GM12891 (cell line): Measurements from ENCODE around the gene COPG2.

Experiments used
- POLR2A ChIP-seq: IDR thresholded peaks from 2 replicates; pipeline ENCODE4 v1.6.1; 2011; ENCODE audit warnings: low read depth, low read length, control low read depth
- POU2F2 ChIP-seq: IDR thresholded peaks from 2 replicates; pipeline ENCODE4 v1.6.1; 2011; ENCODE audit warnings: low read depth, mild to moderate bottlenecking, control low read depth, low read length, moderate library complexity

DNA sequence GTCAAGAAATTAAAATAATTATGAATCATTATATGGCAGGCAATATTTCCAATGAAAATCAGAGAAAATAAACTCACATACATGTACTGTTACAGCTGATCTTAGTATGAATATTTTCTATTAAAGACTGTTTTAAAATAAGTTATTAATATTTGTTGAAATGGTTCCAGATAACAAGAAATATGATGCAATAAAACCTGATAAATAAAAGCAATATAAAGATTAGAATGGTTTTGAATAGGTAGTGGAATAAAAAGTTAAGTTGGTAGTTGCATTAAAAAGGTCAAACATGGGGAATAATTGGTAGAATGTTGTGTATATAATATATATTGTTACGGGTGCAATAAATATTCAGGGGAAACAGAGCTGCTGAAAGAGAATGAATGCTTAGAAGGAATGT is 124.2 kb downstream of the COPG2 start:
- no peak for TF ChIP-seq POU2F2
- TF ChIP-seq POLR2A, result no peak
